Gastrocnemius medialis (tissue), 4 donors: ENCODE results near the gene LUZP1. TPM values are rescaled to one million over a fixed set of nuclear protein-coding genes. Genes with fewer than 3 reads are reported as not detected.
"Not testable (repeated sequence)": the region's sequence is repeated elsewhere in the genome, so short reads cannot be mapped to it uniquely, and the experiment has no call there.

Experiments
- ATAC-seq, 2 donors: fragments of 150-250 bp; one replicate each; pipeline ENCODE4 v1.9.1; 2016
- DNase-seq, 2 donors: peaks; one replicate each; pipeline ENCODE4 v3.0.0-alpha.2; 2019
- H3K27ac ChIP-seq, 4 donors: fragments of 200-600 bp; sonication (generic); 1 replicate in 1 of 4; 2 replicates in 3 of 4; pipeline ENCODE4 v1.5.1; 2016 to 2018; ENCODE audit warnings: mild to moderate bottlenecking in 2 of 4, moderate library complexity in 1 of 4
- H3K27me3 ChIP-seq, 3 donors: fragments of 200-600 bp; sonication (generic) in 2 of 3; 1 replicate in 1 of 3; 2 replicates in 2 of 3; pipeline versions ENCODE4 v1.5.1 to v1.6.0; 2016 to 2019; ENCODE audit warnings: mild to moderate bottlenecking in 1 of 3, moderate library complexity in 1 of 3
- H3K36me3 ChIP-seq, 2 donors: fragments of 200-600 bp; sonication (generic) in 1 of 2; one replicate each; pipeline ENCODE4 v1.5.1; 2017 to 2018
- H3K4me1 ChIP-seq, 2 donors: fragments of 200-600 bp; sonication (generic) in 1 of 2; one replicate each; pipeline ENCODE4 v1.5.1; 2016 to 2017; ENCODE audit warnings: mild to moderate bottlenecking in 2 of 2
- H3K4me3 ChIP-seq, 4 donors: fragments of 200-600 bp; sonication (generic) in 3 of 4; 1 replicate in 1 of 4; 2 replicates in 3 of 4; pipeline ENCODE4 v1.5.1; 2016 to 2019; ENCODE audit warnings: mild to moderate bottlenecking in 2 of 4
- H3K9me3 ChIP-seq, 3 donors: fragments of 200-600 bp; sonication (generic) in 2 of 3; 1 replicate in 1 of 3; 2 replicates in 2 of 3; pipeline ENCODE4 v1.5.1; 2016 to 2019
- POLR2A ChIP-seq, 2 donors: fragments of 450-650 bp; IDR thresholded peaks; one replicate each; pipeline ENCODE4 v1.6.1; 2017; ENCODE audit warnings: antibody characterized with exemption in 2 of 2, mild to moderate bottlenecking in 2 of 2, moderate library complexity in 2 of 2
- in situ Hi-C, 4 donors: fragments of 200-750 bp; cut with MboI; loops; one replicate each; pipeline versions ENCODE4 v1.15.0 to v1.8.0; 2017; ENCODE audit warnings: low sequenced_read_pairs in 4 of 4
- intact Hi-C: fragments of 100-400 bp; cut with DNase I; formaldehyde crosslinking; loops from one replicate; pipeline ENCODE4 v1.15.1; 2023; ENCODE audit warnings: low total_unique reads
- total RNA-seq, 4 donors: library from RNA; depleted of rRNA; stranded (reverse); fragments of >200 nt; gene quantifications; one replicate each; pipeline versions ENCODE4 v1.1.0 to v1.2.3, GENCODE V29; 2016
- TF ChIP-seq, protein P1 (sequence below), 5 experiments: fragments of 450-650 bp in 3 of 5; fragments of 200-600 bp in 2 of 5; sonication (generic) in 2 of 5; IDR thresholded peaks in 4 of 5; conservative IDR thresholded peaks in 1 of 5; 1 replicate in 4 of 5; 2 replicates in 1 of 5; pipeline ENCODE4 v1.5.1; 2016 to 2019; ENCODE audit warnings: antibody characterized with exemption in 5 of 5, mild to moderate bottlenecking in 3 of 5, moderate library complexity in 3 of 5

The LUZP1 gene
- total RNA-seq, 4 donors from 2014 or later = 4.1 to 5.4 (median 4.9) TPM

DNA sequence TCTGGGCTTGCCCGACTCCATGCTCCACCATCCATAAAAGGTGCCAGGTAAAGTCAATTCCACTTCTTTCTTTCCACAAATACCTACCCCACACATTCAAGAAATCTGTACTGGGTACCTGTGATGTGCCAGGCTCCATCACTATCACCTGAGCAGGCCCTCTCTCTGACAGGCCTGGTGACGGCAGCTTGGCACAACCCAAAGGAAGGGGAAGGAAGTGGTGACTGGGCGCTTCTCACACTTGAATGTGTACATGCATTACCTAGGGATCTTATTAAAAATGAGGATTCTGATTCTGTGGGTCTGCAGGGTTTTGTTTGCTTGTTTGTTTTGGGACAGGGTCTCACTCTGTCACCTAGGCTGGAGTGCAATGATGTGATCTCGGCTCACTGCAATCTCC, 41.1 kb upstream of the LUZP1 start:
- Histone ChIP-seq H3K36me3 (no peaks in the 10 kb centered on the region), H3K4me3 (no peak overlapping the region), H3K27ac (no peak overlapping the region), H3K4me1 (no peaks in the 10 kb centered on the region), H3K9me3 (no peaks in the 10 kb centered on the region), H3K27me3 (peaks cover 0 to 5% (median 0%) of the 10 kb centered on the region in 3 donors)
- ATAC-seq (no peak), DNase-seq (no peak)
- intact Hi-C loops = no loop called here
- TF ChIP-seq POLR2A (IDR thresholded peaks at IDR 0.05) = no peak
- TF ChIP-seq, protein P1, sequence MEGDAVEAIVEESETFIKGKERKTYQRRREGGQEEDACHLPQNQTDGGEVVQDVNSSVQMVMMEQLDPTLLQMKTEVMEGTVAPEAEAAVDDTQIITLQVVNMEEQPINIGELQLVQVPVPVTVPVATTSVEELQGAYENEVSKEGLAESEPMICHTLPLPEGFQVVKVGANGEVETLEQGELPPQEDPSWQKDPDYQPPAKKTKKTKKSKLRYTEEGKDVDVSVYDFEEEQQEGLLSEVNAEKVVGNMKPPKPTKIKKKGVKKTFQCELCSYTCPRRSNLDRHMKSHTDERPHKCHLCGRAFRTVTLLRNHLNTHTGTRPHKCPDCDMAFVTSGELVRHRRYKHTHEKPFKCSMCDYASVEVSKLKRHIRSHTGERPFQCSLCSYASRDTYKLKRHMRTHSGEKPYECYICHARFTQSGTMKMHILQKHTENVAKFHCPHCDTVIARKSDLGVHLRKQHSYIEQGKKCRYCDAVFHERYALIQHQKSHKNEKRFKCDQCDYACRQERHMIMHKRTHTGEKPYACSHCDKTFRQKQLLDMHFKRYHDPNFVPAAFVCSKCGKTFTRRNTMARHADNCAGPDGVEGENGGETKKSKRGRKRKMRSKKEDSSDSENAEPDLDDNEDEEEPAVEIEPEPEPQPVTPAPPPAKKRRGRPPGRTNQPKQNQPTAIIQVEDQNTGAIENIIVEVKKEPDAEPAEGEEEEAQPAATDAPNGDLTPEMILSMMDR (IDR thresholded peaks at IDR 0.05 in 4 of 5, conservative IDR thresholded peaks at IDR 0.05 in 1 of 5) = no peak
- in situ Hi-C loops = no loop called here

DNA sequence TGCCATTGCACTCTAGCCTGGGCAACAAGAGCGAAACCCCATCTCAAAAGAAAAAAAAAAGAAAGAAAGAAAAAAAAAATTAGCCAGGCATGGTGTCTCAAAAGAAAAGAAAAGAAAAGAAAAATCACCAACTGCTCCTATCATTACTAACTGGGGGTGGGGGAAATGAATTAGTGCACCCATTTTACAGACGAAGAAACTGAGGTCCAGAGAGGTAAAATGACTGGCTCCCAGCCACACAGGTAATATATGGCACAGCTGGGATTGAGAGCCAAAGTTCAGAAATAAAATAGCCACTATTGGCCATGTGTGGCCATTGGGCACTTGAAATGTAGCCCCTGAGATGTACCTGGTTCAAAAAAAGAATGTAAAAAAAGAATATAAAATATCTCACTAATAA, 39.9 kb upstream of the LUZP1 start:
- TF ChIP-seq, protein P1 (IDR thresholded peaks at IDR 0.05 in 4 of 5, conservative IDR thresholded peaks at IDR 0.05 in 1 of 5) = no peak
- DNase-seq = no peak
- Histone ChIP-seq H3K27ac (no peak overlapping the region), H3K4me3 (no peak overlapping the region), H3K9me3 (no peaks in the 10 kb centered on the region), H3K36me3 (no peaks in the 10 kb centered on the region), H3K4me1 (no peaks in the 10 kb centered on the region), H3K27me3 (peaks cover 0 to 5% (median 0%) of the 10 kb centered on the region in 3 donors)
- no peak for ATAC-seq
- intact Hi-C loops = no loop called here
- in situ Hi-C loops = no loop called here

DNA sequence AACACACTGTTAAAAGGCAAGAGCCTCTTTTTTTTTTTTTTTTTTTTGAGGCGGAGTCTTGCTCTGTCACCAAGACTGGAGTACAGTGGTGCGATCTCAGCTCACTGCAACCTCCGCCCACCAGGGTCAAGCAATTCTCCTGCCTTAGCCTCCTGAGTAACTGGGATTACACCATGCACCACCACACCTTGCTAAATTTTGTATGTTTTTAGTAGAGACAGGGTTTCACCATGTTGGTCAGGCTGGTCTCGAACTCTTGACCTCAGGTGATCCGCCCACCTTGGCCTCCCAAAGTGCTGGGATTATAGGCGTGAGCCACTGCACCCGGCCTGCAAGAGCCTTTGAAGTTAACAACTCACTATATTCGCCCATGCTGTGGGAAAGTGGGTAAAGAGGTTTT, 39.1 kb upstream of the LUZP1 start:
- H3K27me3 ChIP-seq, H3K4me3 ChIP-seq, H3K36me3 ChIP-seq, ATAC-seq, H3K27ac ChIP-seq, intact Hi-C loops, H3K9me3 ChIP-seq, in situ Hi-C loops, DNase-seq, H3K4me1 ChIP-seq: not testable (repeated sequence)

DNA sequence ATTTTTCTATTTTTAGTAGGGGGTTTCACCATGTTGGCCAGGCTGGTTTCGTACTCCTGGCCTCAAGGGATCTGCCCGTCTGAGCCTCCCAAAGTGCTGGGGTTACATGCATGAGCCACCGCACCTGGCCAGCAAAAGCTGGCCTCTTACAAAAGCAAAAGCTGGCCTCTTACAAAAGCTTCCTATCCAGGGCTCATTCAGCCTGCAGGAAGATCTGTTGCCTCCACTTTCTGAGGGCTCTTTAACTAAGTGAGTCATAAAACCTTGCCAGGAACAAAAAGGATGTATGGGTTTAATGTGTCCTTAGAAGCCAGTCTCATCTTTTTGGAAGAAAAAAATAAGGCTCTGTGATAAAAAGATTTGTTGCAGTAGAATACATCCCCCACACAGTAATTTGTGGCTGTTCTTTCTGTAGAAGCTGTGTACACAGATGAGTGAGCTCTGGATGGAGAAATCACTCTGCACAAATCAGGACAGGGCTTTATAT, 33.6 kb upstream of the LUZP1 start:
- Histone ChIP-seq H3K4me3 (no peak overlapping the region), H3K36me3 (no peaks in the 10 kb centered on the region), H3K27me3 (peaks cover 0 to 5% (median 2%) of the 10 kb centered on the region in 3 donors), H3K4me1 (no peaks in the 10 kb centered on the region), H3K27ac (no peak overlapping the region), H3K9me3 (no peaks in the 10 kb centered on the region)
- no peak for ATAC-seq
- in situ Hi-C loops (no loop called here), intact Hi-C loops (no loop called here)
- DNase-seq = no peak
- no peak for TF ChIP-seq POLR2A (IDR thresholded peaks at IDR 0.05)
- TF ChIP-seq, protein P1 (IDR thresholded peaks at IDR 0.05 in 4 of 5, conservative IDR thresholded peaks at IDR 0.05 in 1 of 5) = no peak

DNA sequence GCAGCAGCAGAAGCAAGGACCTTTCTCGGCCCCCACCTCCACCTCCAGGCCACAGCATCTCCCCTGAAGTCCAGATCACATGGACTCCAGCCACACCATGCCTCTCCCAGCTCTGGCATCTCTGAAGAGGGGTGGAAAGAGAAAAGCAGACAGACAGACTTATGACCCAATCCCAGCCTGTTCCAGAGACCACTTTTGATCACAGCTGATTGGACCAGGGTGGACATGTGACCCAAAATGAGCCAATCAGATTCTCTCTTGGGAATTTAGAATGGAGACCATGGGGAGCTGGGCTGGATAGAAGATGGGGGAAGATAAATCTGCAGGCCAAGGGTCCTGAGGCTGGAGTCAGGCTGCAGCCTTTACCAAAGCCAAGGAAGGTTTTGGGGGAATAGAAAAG, 32.2 kb upstream of the LUZP1 start:
- Histone ChIP-seq H3K4me1 (no peaks in the 10 kb centered on the region), H3K27ac (no peak overlapping the region), H3K27me3 (peaks cover 0 to 5% (median 2%) of the 10 kb centered on the region in 3 donors), H3K9me3 (no peaks in the 10 kb centered on the region), H3K36me3 (no peaks in the 10 kb centered on the region), H3K4me3 (no peak overlapping the region)
- TF ChIP-seq, protein P1 (IDR thresholded peaks at IDR 0.05 in 4 of 5, conservative IDR thresholded peaks at IDR 0.05 in 1 of 5) = no peak
- no peak for ATAC-seq
- in situ Hi-C loops (no loop called here), intact Hi-C loops (no loop called here)
- no peak for DNase-seq
